Measurements from ENCODE around the gene AR. TPM values are rescaled to one million over a fixed set of nuclear protein-coding genes. Genes with fewer than 3 reads are reported as not detected.

Gene AR
- total RNA-seq, 2 donors from 2014 or later: 0.03 TPM; not detected in 1

GRCh38 chrX:67721321-67721720 lies 177.5 kb downstream of the AR start:
- no peak overlapping the region for H3K27ac Mint-ChIP-seq
- no peak overlapping the region for H3K4me3 Mint-ChIP-seq
- no peaks in the 10 kb centered on the region for H3K4me1 Mint-ChIP-seq
- H3K27me3 Mint-ChIP-seq: no peaks in the 10 kb centered on the region
- ATAC-seq (replicated peaks): no peak
- no peaks in the 10 kb centered on the region for H3K36me3 Mint-ChIP-seq (ENCODE audit: low read depth)
- H3K9me3 Mint-ChIP-seq: no peaks in the 10 kb centered on the region

GRCh38 chrX:67723580-67724351 lies 179.9 kb downstream of the AR start:
- Mint-ChIP-seq H3K4me3 (no peak overlapping the region), H3K4me1 (no peaks in the 10 kb centered on the region), H3K27ac (no peak overlapping the region), H3K9me3 (no peaks in the 10 kb centered on the region), H3K27me3 (no peaks in the 10 kb centered on the region), H3K36me3 (ENCODE audit: low read depth) (no peaks in the 10 kb centered on the region)
- no peak for ATAC-seq (replicated peaks)

GRCh38 chrX:67724359-67725110 lies 180.7 kb downstream of the AR start:
- Mint-ChIP-seq H3K4me1 (no peaks in the 10 kb centered on the region), H3K27me3 (no peaks in the 10 kb centered on the region), H3K9me3 (no peaks in the 10 kb centered on the region), H3K27ac (no peak overlapping the region), H3K4me3 (no peak overlapping the region), H3K36me3 (ENCODE audit: low read depth) (no peaks in the 10 kb centered on the region)
- no peak for ATAC-seq (replicated peaks)

GRCh38 chrX:67725471-67725870 lies 181.7 kb downstream of the AR start:
- no peak for ATAC-seq (replicated peaks)
- Mint-ChIP-seq H3K4me1 (no peaks in the 10 kb centered on the region), H3K9me3 (no peaks in the 10 kb centered on the region), H3K36me3 (ENCODE audit: low read depth) (no peaks in the 10 kb centered on the region), H3K4me3 (no peak overlapping the region), H3K27ac (no peak overlapping the region), H3K27me3 (no peaks in the 10 kb centered on the region)

- no peak overlapping the region for H3K4me3 Mint-ChIP-seq
- no peaks in the 10 kb centered on the region for H3K36me3 Mint-ChIP-seq (ENCODE audit: low read depth)
- no peak for ATAC-seq (replicated peaks)
- no peaks in the 10 kb centered on the region for H3K9me3 Mint-ChIP-seq
- no peaks in the 10 kb centered on the region for H3K27me3 Mint-ChIP-seq
- H3K4me1 Mint-ChIP-seq: no peaks in the 10 kb centered on the region
- H3K27ac Mint-ChIP-seq: no peak overlapping the region
These were observed 182.2 kb downstream of the AR start for GRCh38 chrX:67726018-67726417.

GRCh38 chrX:67727576-67727975 lies 183.8 kb downstream of the AR start:
- Mint-ChIP-seq H3K36me3 (ENCODE audit: low read depth) (no peaks in the 10 kb centered on the region), H3K9me3 (no peaks in the 10 kb centered on the region), H3K27me3 (no peaks in the 10 kb centered on the region), H3K4me1 (no peaks in the 10 kb centered on the region), H3K4me3 (no peak overlapping the region), H3K27ac (no peak overlapping the region)
- ATAC-seq (replicated peaks): no peak

GRCh38 chrX:67730296-67730695 lies 186.5 kb downstream of the AR start:
- H3K4me3 Mint-ChIP-seq: no peak overlapping the region
- no peaks in the 10 kb centered on the region for H3K36me3 Mint-ChIP-seq (ENCODE audit: low read depth)
- no peaks in the 10 kb centered on the region for H3K4me1 Mint-ChIP-seq
- ATAC-seq (replicated peaks): no peak
- no peak overlapping the region for H3K27ac Mint-ChIP-seq
- no peaks in the 10 kb centered on the region for H3K27me3 Mint-ChIP-seq
- no peaks in the 10 kb centered on the region for H3K9me3 Mint-ChIP-seq

- no peaks in the 10 kb centered on the region for H3K4me1 Mint-ChIP-seq
- no peak overlapping the region for H3K27ac Mint-ChIP-seq
These were observed 187.2 kb downstream of the AR start for GRCh38 chrX:67731061-67731460.

GRCh38 chrX:67732864-67733263 lies 189.0 kb downstream of the AR start:
- H3K9me3 Mint-ChIP-seq: no peaks in the 10 kb centered on the region
- no peaks in the 10 kb centered on the region for H3K36me3 Mint-ChIP-seq (ENCODE audit: low read depth)
- no peaks in the 10 kb centered on the region for H3K27me3 Mint-ChIP-seq
- no peak for ATAC-seq (replicated peaks)
- no peak overlapping the region for H3K27ac Mint-ChIP-seq
- no peaks in the 10 kb centered on the region for H3K4me1 Mint-ChIP-seq
- no peak overlapping the region for H3K4me3 Mint-ChIP-seq

More at GRCh38 chrX:67731061-67731460, 187.2 kb downstream of the AR start:
- H3K9me3 Mint-ChIP-seq: no peaks in the 10 kb centered on the region
- no peaks in the 10 kb centered on the region for H3K27me3 Mint-ChIP-seq
- no peaks in the 10 kb centered on the region for H3K36me3 Mint-ChIP-seq (ENCODE audit: low read depth)
- no peak for ATAC-seq (replicated peaks)
- H3K4me3 Mint-ChIP-seq: no peak overlapping the region

- H3K27ac Mint-ChIP-seq: no peak overlapping the region
These were observed 190.4 kb downstream of the AR start for GRCh38 chrX:67734111-67734753.

GRCh38 chrX:67749536-67749935 lies 205.7 kb downstream of the AR start:
- no peaks in the 10 kb centered on the region for H3K9me3 Mint-ChIP-seq
- no peaks in the 10 kb centered on the region for H3K4me1 Mint-ChIP-seq
- no peaks in the 10 kb centered on the region for H3K36me3 Mint-ChIP-seq (ENCODE audit: low read depth)
- ATAC-seq (replicated peaks): no peak
- no peak overlapping the region for H3K27ac Mint-ChIP-seq
- no peak overlapping the region for H3K4me3 Mint-ChIP-seq
- H3K27me3 Mint-ChIP-seq: no peaks in the 10 kb centered on the region

More at GRCh38 chrX:67734111-67734753, 190.4 kb downstream of the AR start:
- no peak overlapping the region for H3K4me3 Mint-ChIP-seq
- ATAC-seq (replicated peaks): no peak
- H3K36me3 Mint-ChIP-seq (ENCODE audit: low read depth): no peaks in the 10 kb centered on the region
- no peaks in the 10 kb centered on the region for H3K4me1 Mint-ChIP-seq
- no peaks in the 10 kb centered on the region for H3K27me3 Mint-ChIP-seq
- no peaks in the 10 kb centered on the region for H3K9me3 Mint-ChIP-seq

GRCh38 chrX:67750694-67751093 lies 206.9 kb downstream of the AR start:
- Mint-ChIP-seq H3K9me3 (no peaks in the 10 kb centered on the region), H3K4me3 (no peak overlapping the region), H3K27ac (no peak overlapping the region), H3K27me3 (no peaks in the 10 kb centered on the region), H3K4me1 (no peaks in the 10 kb centered on the region), H3K36me3 (ENCODE audit: low read depth) (no peaks in the 10 kb centered on the region)
- ATAC-seq (replicated peaks): no peak

GRCh38 chrX:67759018-67759417 lies 215.2 kb downstream of the AR start:
- Mint-ChIP-seq H3K27ac (no peak overlapping the region), H3K9me3 (no peaks in the 10 kb centered on the region), H3K4me1 (no peaks in the 10 kb centered on the region), H3K4me3 (no peak overlapping the region), H3K36me3 (ENCODE audit: low read depth) (no peaks in the 10 kb centered on the region), H3K27me3 (no peaks in the 10 kb centered on the region)
- ATAC-seq (replicated peaks): no peak

GRCh38 chrX:67777148-67777547 lies 233.3 kb downstream of the AR start:
- H3K9me3 Mint-ChIP-seq: no peaks in the 10 kb centered on the region
- no peaks in the 10 kb centered on the region for H3K27me3 Mint-ChIP-seq
- H3K4me3 Mint-ChIP-seq: no peak overlapping the region
- no peak overlapping the region for H3K27ac Mint-ChIP-seq
- H3K4me1 Mint-ChIP-seq: peaks cover 6% of the 10 kb centered on the region
- no peaks in the 10 kb centered on the region for H3K36me3 Mint-ChIP-seq (ENCODE audit: low read depth)
- ATAC-seq (replicated peaks): no peak

- Mint-ChIP-seq H3K36me3 (ENCODE audit: low read depth) (no peaks in the 10 kb centered on the region), H3K27me3 (no peaks in the 10 kb centered on the region), H3K4me1 (peaks cover 6% of the 10 kb centered on the region), H3K27ac (no peak overlapping the region), H3K9me3 (no peaks in the 10 kb centered on the region), H3K4me3 (no peak overlapping the region)
- ATAC-seq (replicated peaks): no peak
These were observed 235.3 kb downstream of the AR start for GRCh38 chrX:67779099-67779498.

All from activated T-helper 17 cell treated with anti-CD3 and anti-CD28 coated beads, Interleukin-2, amount 50 U/mL, for 72 hours (primary cell).